B cell (primary cell): ENCODE measurements around the gene CDC26.

Experiments used
- CTCF ChIP-seq: fragments of 200-600 bp; IDR thresholded peaks from one replicate; pipeline ENCODE4 v1.8.0; 2022; ENCODE audit warnings: antibody characterized with exemption, mild to moderate bottlenecking
- EZH2 ChIP-seq: IDR thresholded peaks from 2 replicates; pipeline ENCODE4 v1.6.1; 2012; ENCODE audit warnings: borderline replicate concordance, low read depth, mild to moderate bottlenecking, moderate library complexity, low read length; ENCODE audit not compliant: insufficient read depth, poor library complexity, severe bottlenecking

DNA sequence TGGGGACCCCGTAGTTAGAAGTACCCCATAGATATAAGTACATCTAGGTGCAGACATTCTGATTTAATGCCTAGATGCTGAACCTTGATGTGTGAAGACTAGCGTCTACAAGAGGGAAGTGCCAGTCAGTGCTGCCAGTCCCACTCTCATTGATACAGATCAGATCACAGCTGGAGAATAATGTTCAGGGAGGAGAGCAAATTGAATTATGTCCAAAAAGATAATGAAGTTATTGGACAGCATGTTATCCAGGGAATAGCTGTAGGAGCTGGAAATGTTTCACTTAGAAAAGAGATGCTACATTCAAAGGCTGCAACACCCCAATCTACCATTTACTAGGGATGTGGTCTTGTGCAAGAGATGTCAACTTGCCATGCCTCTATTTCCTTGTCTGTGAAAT lies 43.7 kb upstream of the CDC26 start:
- TF ChIP-seq CTCF (no peak), EZH2 (no peak)
